ENCODE data around the gene PCDH15.

The PCDH15 gene

GRCh38 chr10:54262726-54263125 is 538.3 kb downstream of the PCDH15 start:
- ATAC-seq (ENCODE audit: insufficient read depth, low read depth) (no peak), DNase-seq (no peak)
- H3K4me3 ChIP-seq (ENCODE audit: low read depth in 1 of 2, low read length in 2 of 2), result no peak overlapping the region
- H3K36me3 ChIP-seq (ENCODE audit: insufficient read depth, low read length), result no peaks in the 10 kb centered on the region
- no peaks in the 10 kb centered on the region for H3K79me2 ChIP-seq (ENCODE audit: insufficient read depth, low read length)
- no peaks in the 10 kb centered on the region for H3K9me3 ChIP-seq (ENCODE audit: insufficient read depth, low read length, severe bottlenecking)
- H3K27ac ChIP-seq (ENCODE audit: low read length), result no peak overlapping the region
- no peaks in the 10 kb centered on the region for H4K20me1 ChIP-seq (ENCODE audit: insufficient read depth, low read length)
- no peak for TF ChIP-seq EZH2 (IDR thresholded peaks at IDR 0.05; ENCODE audit: borderline replicate concordance, low read depth, low read length, severe bottlenecking)
- no peak for TF ChIP-seq CTCF (IDR thresholded peaks at IDR 0.05; ENCODE audit: borderline replicate concordance, extremely low read depth, low read length, poor library complexity, severe bottlenecking)
- H3K4me2 ChIP-seq (ENCODE audit: insufficient read depth, low read length), result no peak overlapping the region
- H2AFZ ChIP-seq (ENCODE audit: low read depth, low read length), result no peak overlapping the region
- H3K9ac ChIP-seq (ENCODE audit: low read depth, low read length), result no peak overlapping the region
- no peaks in the 10 kb centered on the region for H3K4me1 ChIP-seq (ENCODE audit: insufficient read depth, low read length)
- H3K27me3 ChIP-seq (ENCODE audit: insufficient read depth, low read length, poor library complexity), result no peaks in the 10 kb centered on the region

GRCh38 chr10:54259104-54259503 is 541.9 kb downstream of the PCDH15 start:
- no peak overlapping the region for H3K4me3 ChIP-seq (ENCODE audit: low read depth in 1 of 2, low read length in 2 of 2)
- no peaks in the 10 kb centered on the region for H3K36me3 ChIP-seq (ENCODE audit: insufficient read depth, low read length)
- no peaks in the 10 kb centered on the region for H4K20me1 ChIP-seq (ENCODE audit: insufficient read depth, low read length)
- H3K27ac ChIP-seq (ENCODE audit: low read length), result no peak overlapping the region
- H3K4me2 ChIP-seq (ENCODE audit: insufficient read depth, low read length), result no peak overlapping the region
- TF ChIP-seq CTCF (IDR thresholded peaks at IDR 0.05; ENCODE audit: borderline replicate concordance, extremely low read depth, low read length, poor library complexity, severe bottlenecking), result no peak
- TF ChIP-seq EZH2 (IDR thresholded peaks at IDR 0.05; ENCODE audit: borderline replicate concordance, low read depth, low read length, severe bottlenecking), result no peak
- H3K27me3 ChIP-seq (ENCODE audit: insufficient read depth, low read length, poor library complexity), result no peaks in the 10 kb centered on the region
- ATAC-seq (ENCODE audit: insufficient read depth, low read depth) (no peak), DNase-seq (no peak)
- no peak overlapping the region for H3K9ac ChIP-seq (ENCODE audit: low read depth, low read length)
- H3K79me2 ChIP-seq (ENCODE audit: insufficient read depth, low read length), result no peaks in the 10 kb centered on the region
- no peaks in the 10 kb centered on the region for H3K4me1 ChIP-seq (ENCODE audit: insufficient read depth, low read length)
- no peaks in the 10 kb centered on the region for H3K9me3 ChIP-seq (ENCODE audit: insufficient read depth, low read length, severe bottlenecking)
- H2AFZ ChIP-seq (ENCODE audit: low read depth, low read length), result no peak overlapping the region

DNA sequence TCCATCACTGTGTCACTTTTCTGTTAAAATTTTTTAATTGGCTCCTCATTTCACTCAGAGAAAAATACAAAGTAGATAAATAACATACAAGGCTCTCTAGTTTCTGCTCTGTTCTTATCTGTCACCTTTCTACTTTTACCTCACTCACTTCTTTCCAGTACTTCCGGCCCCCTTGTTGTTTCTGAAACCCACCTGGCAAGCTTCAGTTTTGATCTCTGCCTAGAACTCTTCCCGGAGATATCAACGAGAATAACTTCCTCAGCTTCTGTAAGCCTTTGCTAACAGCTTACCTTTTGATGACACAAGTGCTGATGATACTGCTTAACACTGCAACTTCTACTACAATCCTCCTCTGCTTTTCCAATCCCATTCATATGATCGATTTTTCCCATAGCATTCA is 566.2 kb downstream of the PCDH15 start:
- H3K27me3 ChIP-seq (ENCODE audit: insufficient read depth, low read length, poor library complexity), result no peaks in the 10 kb centered on the region
- H3K36me3 ChIP-seq (ENCODE audit: insufficient read depth, low read length), result no peaks in the 10 kb centered on the region
- TF ChIP-seq EZH2 (IDR thresholded peaks at IDR 0.05; ENCODE audit: borderline replicate concordance, low read depth, low read length, severe bottlenecking) (no peak), CTCF (IDR thresholded peaks at IDR 0.05; ENCODE audit: borderline replicate concordance, extremely low read depth, low read length, poor library complexity, severe bottlenecking) (no peak)
- no peak overlapping the region for H3K9ac ChIP-seq (ENCODE audit: low read depth, low read length)
- H2AFZ ChIP-seq (ENCODE audit: low read depth, low read length), result no peak overlapping the region
- H3K4me3 ChIP-seq (ENCODE audit: low read depth in 1 of 2, low read length in 2 of 2), result no peak overlapping the region
- no peak for DNase-seq
- H3K4me1 ChIP-seq (ENCODE audit: insufficient read depth, low read length), result no peaks in the 10 kb centered on the region
- ATAC-seq (ENCODE audit: insufficient read depth, low read depth), result no peak
- no peaks in the 10 kb centered on the region for H3K79me2 ChIP-seq (ENCODE audit: insufficient read depth, low read length)
- H4K20me1 ChIP-seq (ENCODE audit: insufficient read depth, low read length), result no peaks in the 10 kb centered on the region
- no peak overlapping the region for H3K4me2 ChIP-seq (ENCODE audit: insufficient read depth, low read length)
- H3K27ac ChIP-seq (ENCODE audit: low read length), result no peak overlapping the region
- H3K9me3 ChIP-seq (ENCODE audit: insufficient read depth, low read length, severe bottlenecking), result peaks cover 3% of the 10 kb centered on the region

- no peak for TF ChIP-seq CTCF (IDR thresholded peaks at IDR 0.05; ENCODE audit: borderline replicate concordance, extremely low read depth, low read length, poor library complexity, severe bottlenecking)
- no peak for TF ChIP-seq EZH2 (IDR thresholded peaks at IDR 0.05; ENCODE audit: borderline replicate concordance, low read depth, low read length, severe bottlenecking)
- Histone ChIP-seq H2AFZ (ENCODE audit: low read depth, low read length) (no peak overlapping the region), H3K9ac (ENCODE audit: low read depth, low read length) (no peak overlapping the region), H3K27me3 (ENCODE audit: insufficient read depth, low read length, poor library complexity) (no peaks in the 10 kb centered on the region), H3K4me2 (ENCODE audit: insufficient read depth, low read length) (no peak overlapping the region), H4K20me1 (ENCODE audit: insufficient read depth, low read length) (no peaks in the 10 kb centered on the region), H3K36me3 (ENCODE audit: insufficient read depth, low read length) (no peaks in the 10 kb centered on the region), H3K4me3 (ENCODE audit: low read depth in 1 of 2, low read length in 2 of 2) (no peak overlapping the region), H3K79me2 (ENCODE audit: insufficient read depth, low read length) (no peaks in the 10 kb centered on the region), H3K27ac (ENCODE audit: low read length) (no peak overlapping the region), H3K4me1 (ENCODE audit: insufficient read depth, low read length) (no peaks in the 10 kb centered on the region), H3K9me3 (ENCODE audit: insufficient read depth, low read length, severe bottlenecking) (no peaks in the 10 kb centered on the region)
- DNase-seq (no peak), ATAC-seq (ENCODE audit: insufficient read depth, low read depth) (no peak)
Measured at GRCh38 chr10:54203401-54203800, 597.6 kb downstream of the PCDH15 start.

All from DND-41 (cell line).